GM08714 (cell line): Measurements from ENCODE around the gene ETV3.
"Not testable (repeated sequence)": the region's sequence is repeated elsewhere in the genome, so short reads cannot be mapped to it uniquely, and the experiment has no call there.

Experiments
- H3K4me3 ChIP-seq: fragments of 200-500 bp; sonication (Bioruptor generic); 2 replicates; pipeline ENCODE4 v1.5.1; 2014; ENCODE audit warnings: mild to moderate bottlenecking, low read length, inconsistent platforms
- ZNF274 ChIP-seq: IDR thresholded peaks from 2 replicates; pipeline ENCODE4 v1.6.1; 2012; ENCODE audit warnings: mild to moderate bottlenecking, low read depth, low read length

Gene ETV3

GRCh38 chr1:157104598-157105293 is 33.4 kb downstream of the ETV3 start:
- no peak overlapping the region for H3K4me3 ChIP-seq
- TF ChIP-seq ZNF274, result no peak

- H3K4me3 ChIP-seq, result no peak overlapping the region
- TF ChIP-seq ZNF274, result no peak
Measured at GRCh38 chr1:157103268-157103667, 34.9 kb downstream of the ETV3 start.

GRCh38 chr1:157101149-157101548 is 37.0 kb downstream of the ETV3 start:
- no peak for TF ChIP-seq ZNF274
- no peak overlapping the region for H3K4me3 ChIP-seq

- no peak for TF ChIP-seq ZNF274
- H3K4me3 ChIP-seq, result no peak within 1 kb of the TSS
Measured at GRCh38 chr1:157099633-157100009, 38.6 kb downstream of the ETV3 start, which contains the start of gene ETV3L. ETV3L (minus strand) TSS chr1:157099808; CDS start chr1:157099523, 285 bp downstream.

- not testable (repeated sequence) for H3K4me3 ChIP-seq
Measured at GRCh38 chr1:157098987-157099632, 39.1 kb downstream of the ETV3 start.

- no peak for TF ChIP-seq ZNF274
Measured at GRCh38 chr1:157098519-157098918, 39.7 kb downstream of the ETV3 start.

GRCh38 chr1:157097692-157098091 is 40.5 kb downstream of the ETV3 start:
- H3K4me3 ChIP-seq, result no peak overlapping the region
- TF ChIP-seq ZNF274, result no peak

More at GRCh38 chr1:157098519-157098918, 39.7 kb downstream of the ETV3 start:
- no peak overlapping the region for H3K4me3 ChIP-seq

GRCh38 chr1:157096881-157097280 is 41.3 kb downstream of the ETV3 start:
- no peak for TF ChIP-seq ZNF274
- no peak overlapping the region for H3K4me3 ChIP-seq

GRCh38 chr1:157095551-157095950 is 42.6 kb downstream of the ETV3 start:
- no peak for TF ChIP-seq ZNF274
- H3K4me3 ChIP-seq, result no peak overlapping the region

GRCh38 chr1:157095091-157095490 is 43.1 kb downstream of the ETV3 start:
- H3K4me3 ChIP-seq, result no peak overlapping the region
- TF ChIP-seq ZNF274, result no peak

- H3K4me3 ChIP-seq, result no peak overlapping the region
- no peak for TF ChIP-seq ZNF274
Measured at GRCh38 chr1:157092831-157093230, 45.4 kb downstream of the ETV3 start.

GRCh38 chr1:157091668-157092273 is 46.4 kb downstream of the ETV3 start:
- H3K4me3 ChIP-seq, result no peak overlapping the region
- no peak for TF ChIP-seq ZNF274

- no peak for TF ChIP-seq ZNF274
- H3K4me3 ChIP-seq, result no peak overlapping the region
Measured at GRCh38 chr1:157091186-157091585, 47.0 kb downstream of the ETV3 start.

GRCh38 chr1:157090771-157091170 is 47.4 kb downstream of the ETV3 start:
- no peak overlapping the region for H3K4me3 ChIP-seq
- no peak for TF ChIP-seq ZNF274

- no peak for TF ChIP-seq ZNF274
- H3K4me3 ChIP-seq, result no peak overlapping the region
Measured at GRCh38 chr1:157090196-157090647, 48.0 kb downstream of the ETV3 start.
